ENCODE data around the gene FCHSD1. TPM values are rescaled to one million over a fixed set of nuclear protein-coding genes. Genes with fewer than 3 reads are reported as not detected.

Gene FCHSD1
- total RNA-seq = 59.0 and 60.5 TPM in 2 replicates

GRCh38 chr5:141650851-141651727 is at the start of gene FCHSD1:
Gene FCHSD1, minus strand, starts transcription at chr5:141651418. Its CDS starts 50 bp downstream, at chr5:141651368.
- intact Hi-C loops (cut with micrococcal nuclease) = loop anchor here (1.0 to 5.0 kb wide), 8 partner anchors 14 to 456 kb away; partner anchors contain the start of genes HDAC3, NDFIP1, RELL2 and RNF14

GRCh38 chr5:141697586-141697985 is 46.4 kb upstream of the FCHSD1 start:
- intact Hi-C loops (cut with micrococcal nuclease) = no loop called here

- intact Hi-C loops (cut with micrococcal nuclease) = no loop called here
Observed at GRCh38 chr5:141696431-141696830, 45.2 kb upstream of the FCHSD1 start.

- intact Hi-C loops (cut with micrococcal nuclease) = no loop called here
Observed at GRCh38 chr5:141695627-141696215, 44.5 kb upstream of the FCHSD1 start.

- intact Hi-C loops (cut with micrococcal nuclease) = no loop called here
Observed at GRCh38 chr5:141694479-141694878, 43.3 kb upstream of the FCHSD1 start.

- intact Hi-C loops (cut with micrococcal nuclease) = loop anchor here (1.0 to 2.0 kb wide), 14 partner anchors 10 to 1006 kb away; partner anchors contain the start of genes HDAC3, RELL2 and RNF14
Observed at GRCh38 chr5:141692919-141693725, 41.9 kb upstream of the FCHSD1 start.

- intact Hi-C loops (cut with micrococcal nuclease) = loop anchor here (1.0 to 2.0 kb wide), 14 partner anchors 9 to 1007 kb away; partner anchors contain the start of genes HDAC3, RELL2 and RNF14
Observed at GRCh38 chr5:141692533-141692888, 41.3 kb upstream of the FCHSD1 start.

GRCh38 chr5:141691867-141692532 is 40.8 kb upstream of the FCHSD1 start:
- intact Hi-C loops (cut with micrococcal nuclease) = loop anchor here (1.0 to 2.0 kb wide), 14 partner anchors 9 to 1007 kb away; partner anchors contain the start of genes HDAC3, RELL2 and RNF14

- intact Hi-C loops (cut with micrococcal nuclease) = no loop called here
Observed at GRCh38 chr5:141691286-141691866, 40.2 kb upstream of the FCHSD1 start.

- intact Hi-C loops (cut with micrococcal nuclease) = loop anchor here (10.0 kb wide), 1 partner anchor 678 kb away; no protein-coding TSS in a partner anchor
Observed at GRCh38 chr5:141686648-141687416, 35.6 kb upstream of the FCHSD1 start.

GRCh38 chr5:141685591-141685990 is 34.4 kb upstream of the FCHSD1 start:
- intact Hi-C loops (cut with micrococcal nuclease) = loop anchor here (10.0 kb wide), 1 partner anchor 679 kb away; no protein-coding TSS in a partner anchor

GRCh38 chr5:141683596-141684141 is 32.5 kb upstream of the FCHSD1 start:
- intact Hi-C loops (cut with micrococcal nuclease) = loop anchor here (1.0 to 10.0 kb wide), 3 partner anchors 9 to 681 kb away; partner anchors contain the start of genes HDAC3 and RELL2

- intact Hi-C loops (cut with micrococcal nuclease) = loop anchor here (5.0 to 10.0 kb wide), 2 partner anchors 45 to 683 kb away; partner anchors contain the start of genes HDAC3 and RELL2
Observed at GRCh38 chr5:141681695-141682641, 30.8 kb upstream of the FCHSD1 start, which contains the start of gene ARAP3. Gene ARAP3, minus strand, starts transcription at chr5:141682230. Its CDS starts 1,744 bp downstream, at chr5:141680486.

- intact Hi-C loops (cut with micrococcal nuclease) = loop anchor here (5.0 to 10.0 kb wide), 2 partner anchors 44 to 684 kb away; partner anchors contain the start of genes HDAC3 and RELL2
Observed at GRCh38 chr5:141681295-141681694, 30.1 kb upstream of the FCHSD1 start.

- intact Hi-C loops (cut with micrococcal nuclease) = loop anchor here (5.0 to 10.0 kb wide), 2 partner anchors 43 to 684 kb away; partner anchors contain the start of genes HDAC3 and RELL2
Observed at GRCh38 chr5:141680751-141681201, 29.6 kb upstream of the FCHSD1 start.

GRCh38 chr5:141680178-141680577 is 29.0 kb upstream of the FCHSD1 start:
- intact Hi-C loops (cut with micrococcal nuclease) = loop anchor here (5.0 to 10.0 kb wide), 2 partner anchors 43 to 685 kb away; partner anchors contain the start of genes HDAC3 and RELL2

GRCh38 chr5:141677415-141677814 is 26.2 kb upstream of the FCHSD1 start:
- intact Hi-C loops (cut with micrococcal nuclease) = no loop called here

Data from T-helper 1 cell treated with Interleukin-12 subunit alpha and Interleukin-12 subunit beta and Interleukin-4 antibody, amounts not matched to agents 30 ng/mL and 1 ng/mL, for 36 hours (primary cell).